ENCODE results near the gene KNSTRN.

Gene KNSTRN

GRCh38 chr15:40435710-40436089 lies 53.2 kb downstream of the KNSTRN start:
- no peak for DNase-seq

GRCh38 chr15:40436116-40436891 lies 53.8 kb downstream of the KNSTRN start:
- no peak for DNase-seq

- no peak for DNase-seq
Measured at GRCh38 chr15:40436892-40437751, 54.6 kb downstream of the KNSTRN start.

GRCh38 chr15:40437752-40438687 lies 55.5 kb downstream of the KNSTRN start:
- no peak for DNase-seq

- no peak for DNase-seq
Measured at GRCh38 chr15:40438712-40439111, 56.2 kb downstream of the KNSTRN start.

GRCh38 chr15:40439461-40439959 lies 57.0 kb downstream of the KNSTRN start:
- DNase-seq: no peak

GRCh38 chr15:40439960-40440742 lies 57.6 kb downstream of the KNSTRN start:
- DNase-seq: peak; percentile 30

- DNase-seq: peak; percentile 96
Measured at GRCh38 chr15:40440743-40441564, 58.4 kb downstream of the KNSTRN start, which contains the start of gene BAHD1. Gene BAHD1 (plus strand): TSS chr15:40440953. CDS start chr15:40458465, 17,512 bp downstream.

- DNase-seq: peak; percentile 28
Measured at GRCh38 chr15:40441565-40442531, 59.3 kb downstream of the KNSTRN start.

GRCh38 chr15:40443255-40443654 lies 60.7 kb downstream of the KNSTRN start:
- DNase-seq: no peak

- no peak for DNase-seq
Measured at GRCh38 chr15:40443846-40444245, 61.3 kb downstream of the KNSTRN start.

Measured in CD4-positive, alpha-beta T cell treated with Interleukin-17A for 1 hour (primary cell).